Muscle of back (tissue), 11 donors: ENCODE measurements around the gene CCNY. TPM values are rescaled to one million over a fixed set of nuclear protein-coding genes. Genes with fewer than 3 reads are reported as not detected.

ENCODE experiments used
- DNase-seq, 3 donors: peaks; one replicate each; pipeline versions ENCODE4 v3.0.0 to v3.0.0-alpha.2; 2013
- polyA plus RNA-seq, 10 donors: library from polyadenylated mRNA; unstranded; fragments of 120-200 nt; gene quantifications; one replicate each; pipeline ENCODE4 v1.2.1, GENCODE V29; 2013; ENCODE audit not compliant: insufficient read length in 10 of 10

The CCNY gene
- polyA plus RNA-seq, 10 donors: 79.1 to 108 (median 95.8) TPM

- no peak for DNase-seq
Measured at GRCh38 chr10:35470248-35470924, 134.1 kb downstream of the CCNY start.

GRCh38 chr10:35470925-35471315 lies 134.6 kb downstream of the CCNY start:
- no peak for DNase-seq

- DNase-seq: no peak
Measured at GRCh38 chr10:35471435-35471834, 135.1 kb downstream of the CCNY start.

- DNase-seq: no peak
Measured at GRCh38 chr10:35480142-35480541, 143.8 kb downstream of the CCNY start.

- no peak for DNase-seq
Measured at GRCh38 chr10:35481413-35481812, 145.1 kb downstream of the CCNY start.

- DNase-seq: no peak
Measured at GRCh38 chr10:35486297-35486990, 150.1 kb downstream of the CCNY start.

GRCh38 chr10:35487336-35488034 lies 151.2 kb downstream of the CCNY start:
- peak in 1 of 3 donors; percentile 32 for DNase-seq

- no peak for DNase-seq
Measured at GRCh38 chr10:35488228-35488627, 151.9 kb downstream of the CCNY start.

- no peak for DNase-seq
Measured at GRCh38 chr10:35492386-35493195, 156.3 kb downstream of the CCNY start.

- DNase-seq: no peak
Measured at GRCh38 chr10:35493196-35494118, 157.1 kb downstream of the CCNY start.

GRCh38 chr10:35495521-35496119 lies 159.3 kb downstream of the CCNY start:
- no peak for DNase-seq

GRCh38 chr10:35497909-35498308 lies 161.6 kb downstream of the CCNY start:
- no peak for DNase-seq

GRCh38 chr10:35498693-35499092 lies 162.4 kb downstream of the CCNY start:
- no peak for DNase-seq

GRCh38 chr10:35501923-35502322 lies 165.6 kb downstream of the CCNY start:
- no peak for DNase-seq

- no peak for DNase-seq
Measured at GRCh38 chr10:35502692-35503091, 166.4 kb downstream of the CCNY start.

GRCh38 chr10:35503578-35503977 lies 167.3 kb downstream of the CCNY start:
- DNase-seq: no peak

- DNase-seq: no peak
Measured at GRCh38 chr10:35504132-35504531, 167.8 kb downstream of the CCNY start.

GRCh38 chr10:35505241-35505873 lies 169.0 kb downstream of the CCNY start:
- no peak for DNase-seq

- DNase-seq: no peak
Measured at GRCh38 chr10:35506741-35507140, 170.4 kb downstream of the CCNY start.

- DNase-seq: no peak
Measured at GRCh38 chr10:35507519-35508109, 171.3 kb downstream of the CCNY start.
